SU-DHL-6 (cell line): Measurements from ENCODE around the gene YIF1A.

ENCODE experiments used
- H2AFZ ChIP-seq: fragments of 200-600 bp; sonication (generic); 2 replicates; pipeline ENCODE4 v1.6.1; 2014; ENCODE audit warnings: low read depth, mild to moderate bottlenecking, moderate library complexity, mixed read lengths, antibody characterized with exemption, low read length; ENCODE audit not compliant: severe bottlenecking
- H3F3A ChIP-seq: fragments of 200-600 bp; shearing (Covaris generic); 2 replicates; pipeline ENCODE4 v1.6.0; 2016; ENCODE audit warnings: antibody characterized with exemption, mild to moderate bottlenecking; ENCODE audit not compliant: insufficient read depth
- H3K27ac ChIP-seq: fragments of 200-600 bp; sonication (generic); 2 replicates; pipeline ENCODE4 v1.5.1; 2016; ENCODE audit warnings: low read depth, mild to moderate bottlenecking, low read length, moderate library complexity, mixed read lengths
- H3K27me3 ChIP-seq: fragments of 200-600 bp; sonication (generic), shearing (Covaris generic); 2 replicates; pipeline ENCODE4 v1.6.0; 2014; ENCODE audit warnings: mild to moderate bottlenecking, low read length
- H3K36me3 ChIP-seq: fragments of 200-600 bp; sonication (generic); 2 replicates; pipeline ENCODE4 v1.6.1; 2014; ENCODE audit warnings: mild to moderate bottlenecking, low read length, mixed read lengths
- H3K4me2 ChIP-seq: fragments of 300-600, 200-600 bp; shearing (Covaris generic), sonication (generic); 2 replicates; pipeline ENCODE4 v1.6.0; 2014; ENCODE audit warnings: low read length, low read depth, mild to moderate bottlenecking; ENCODE audit not compliant: poor library complexity, severe bottlenecking
- H3K4me3 ChIP-seq: fragments of 200-600 bp; sonication (generic); 2 replicates; pipeline ENCODE4 v1.5.1; 2014; ENCODE audit warnings: antibody characterized with exemption, low read length, mild to moderate bottlenecking, mixed read lengths; ENCODE audit not compliant: insufficient read depth, poor library complexity, severe bottlenecking
- H3K79me2 ChIP-seq: fragments of 200-600 bp; sonication (generic); 2 replicates; pipeline ENCODE4 v1.6.1; 2014; ENCODE audit warnings: mild to moderate bottlenecking, low read length, moderate library complexity; ENCODE audit not compliant: insufficient read depth
- H3K9ac ChIP-seq: fragments of 200-600 bp; sonication (generic); 2 replicates; pipeline ENCODE4 v1.7.0; 2014; ENCODE audit warnings: mild to moderate bottlenecking, low read length
- H3K9me2 ChIP-seq: fragments of 200-600 bp; sonication (generic); replicated peaks from 2 replicates; pipeline ENCODE4 v1.6.1; 2014; ENCODE audit warnings: low read length; ENCODE audit not compliant: insufficient read depth
- H3K9me3 ChIP-seq: fragments of 200-600 bp; sonication (generic); 2 replicates; pipeline ENCODE4 v1.6.1; 2014; ENCODE audit warnings: low read length, mixed read lengths; ENCODE audit not compliant: insufficient read depth
- H4K20me1 ChIP-seq: fragments of 200-600 bp; sonication (generic); 2 replicates; pipeline ENCODE4 v1.6.1; 2014; ENCODE audit warnings: low read depth, mild to moderate bottlenecking, antibody characterized with exemption, low read length, moderate library complexity, mixed read lengths
- EZH2phosphoT487 ChIP-seq: fragments of 200-600 bp; sonication (generic), shearing (Covaris generic); conservative IDR thresholded peaks from 2 replicates; pipeline ENCODE4 v1.6.1; 2018; ENCODE audit warnings: mild to moderate bottlenecking, antibody characterized with exemption, low read length, moderate library complexity, mixed read lengths
- TF ChIP-seq, protein P1 (sequence below): fragments of 200-600 bp; sonication (generic); IDR thresholded peaks from one replicate; pipeline ENCODE4 v1.5.1; 2017; ENCODE audit warnings: antibody characterized with exemption, mild to moderate bottlenecking, low read length, moderate library complexity; ENCODE audit not compliant: insufficient read depth, poor library complexity, severe bottlenecking

The YIF1A gene

DNA sequence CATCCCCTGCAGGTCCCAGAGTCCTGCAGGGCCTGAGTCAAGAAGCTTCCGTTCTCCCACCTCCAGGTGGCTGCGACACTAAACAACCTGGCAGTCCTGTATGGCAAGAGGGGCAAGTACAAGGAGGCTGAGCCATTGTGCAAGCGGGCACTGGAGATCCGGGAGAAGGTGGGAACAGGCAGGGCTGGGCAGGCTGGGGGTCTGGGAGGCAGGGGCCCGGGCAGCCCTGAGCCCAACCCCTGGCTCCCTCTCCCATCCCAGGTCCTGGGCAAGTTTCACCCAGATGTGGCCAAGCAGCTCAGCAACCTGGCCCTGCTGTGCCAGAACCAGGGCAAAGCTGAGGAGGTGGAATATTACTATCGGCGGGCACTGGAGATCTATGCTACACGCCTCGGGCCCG is 25.2 kb downstream of the YIF1A start:
- Histone ChIP-seq H3K9me3 (no peaks in the 10 kb centered on the region), H3K79me2 (peaks cover 2% of the 10 kb centered on the region), H4K20me1 (no peaks in the 10 kb centered on the region), H3K4me3 (no peak overlapping the region), H2AFZ (no peak overlapping the region), H3K27ac (no peak overlapping the region), H3K36me3 (no peaks in the 10 kb centered on the region), H3K9me2 (no peaks in the 10 kb centered on the region), H3F3A (peaks cover 6% of the 10 kb centered on the region), H3K27me3 (no peaks in the 10 kb centered on the region), H3K4me2 (no peak overlapping the region), H3K9ac (no peak overlapping the region)
- no peak for TF ChIP-seq EZH2phosphoT487
- TF ChIP-seq, protein P1, sequence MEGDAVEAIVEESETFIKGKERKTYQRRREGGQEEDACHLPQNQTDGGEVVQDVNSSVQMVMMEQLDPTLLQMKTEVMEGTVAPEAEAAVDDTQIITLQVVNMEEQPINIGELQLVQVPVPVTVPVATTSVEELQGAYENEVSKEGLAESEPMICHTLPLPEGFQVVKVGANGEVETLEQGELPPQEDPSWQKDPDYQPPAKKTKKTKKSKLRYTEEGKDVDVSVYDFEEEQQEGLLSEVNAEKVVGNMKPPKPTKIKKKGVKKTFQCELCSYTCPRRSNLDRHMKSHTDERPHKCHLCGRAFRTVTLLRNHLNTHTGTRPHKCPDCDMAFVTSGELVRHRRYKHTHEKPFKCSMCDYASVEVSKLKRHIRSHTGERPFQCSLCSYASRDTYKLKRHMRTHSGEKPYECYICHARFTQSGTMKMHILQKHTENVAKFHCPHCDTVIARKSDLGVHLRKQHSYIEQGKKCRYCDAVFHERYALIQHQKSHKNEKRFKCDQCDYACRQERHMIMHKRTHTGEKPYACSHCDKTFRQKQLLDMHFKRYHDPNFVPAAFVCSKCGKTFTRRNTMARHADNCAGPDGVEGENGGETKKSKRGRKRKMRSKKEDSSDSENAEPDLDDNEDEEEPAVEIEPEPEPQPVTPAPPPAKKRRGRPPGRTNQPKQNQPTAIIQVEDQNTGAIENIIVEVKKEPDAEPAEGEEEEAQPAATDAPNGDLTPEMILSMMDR = no peak

DNA sequence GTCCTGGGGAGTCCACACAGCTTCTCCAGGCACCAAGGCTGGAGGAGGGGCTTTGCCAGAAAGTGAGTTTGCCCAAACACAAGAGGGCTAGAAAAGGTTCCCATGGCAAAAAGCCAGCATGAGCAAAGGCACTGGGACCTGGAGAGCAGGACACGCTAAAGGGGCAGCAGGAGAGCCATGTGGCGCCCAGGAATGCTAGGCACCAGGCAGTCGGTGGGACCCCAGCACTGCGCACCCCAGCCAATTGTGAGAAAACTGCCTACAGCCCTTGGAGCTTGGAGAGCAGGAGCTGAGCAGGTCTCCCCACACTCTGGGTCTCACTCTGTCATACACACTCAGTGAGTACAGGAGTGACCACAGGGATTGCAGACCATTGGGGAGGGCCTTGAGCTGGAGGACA is 25.7 kb downstream of the YIF1A start:
- Histone ChIP-seq H3K27ac (no peak overlapping the region), H3K27me3 (no peaks in the 10 kb centered on the region), H3K9me2 (no peaks in the 10 kb centered on the region), H3F3A (peaks cover 6% of the 10 kb centered on the region), H3K9ac (no peak overlapping the region), H4K20me1 (no peaks in the 10 kb centered on the region), H3K9me3 (no peaks in the 10 kb centered on the region), H2AFZ (no peak overlapping the region), H3K79me2 (no peaks in the 10 kb centered on the region; the same call in 1 of the 2 replicates), H3K4me3 (no peak overlapping the region), H3K4me2 (no peak overlapping the region), H3K36me3 (no peaks in the 10 kb centered on the region)
- TF ChIP-seq, protein P1 = no peak

DNA sequence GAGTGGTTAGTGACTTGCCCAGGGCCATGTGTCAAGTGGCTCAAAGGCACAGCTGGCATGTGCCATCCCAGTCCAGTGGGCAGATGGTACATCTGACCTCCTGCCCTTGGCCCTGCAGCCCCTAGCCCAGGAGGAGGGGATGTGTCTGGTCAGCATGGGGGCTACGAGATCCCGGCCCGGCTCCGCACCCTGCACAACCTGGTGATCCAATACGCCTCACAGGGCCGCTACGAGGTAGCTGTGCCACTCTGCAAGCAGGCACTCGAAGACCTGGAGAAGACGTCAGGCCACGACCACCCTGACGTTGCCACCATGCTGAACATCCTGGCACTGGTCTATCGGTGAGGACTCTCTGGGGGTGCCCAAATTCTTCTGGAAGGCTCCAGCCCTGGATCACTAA is 26.2 kb downstream of the YIF1A start:
- Histone ChIP-seq H3K27me3 (no peaks in the 10 kb centered on the region), H3K4me3 (no peak overlapping the region), H3K36me3 (no peaks in the 10 kb centered on the region), H3K9me3 (no peaks in the 10 kb centered on the region), H2AFZ (no peak overlapping the region), H3K4me2 (no peak overlapping the region), H3K9me2 (no peaks in the 10 kb centered on the region), H3K79me2 (no peaks in the 10 kb centered on the region; the same call in 1 of the 2 replicates), H3K9ac (no peak overlapping the region), H4K20me1 (no peaks in the 10 kb centered on the region), H3F3A (peaks cover 1% of the 10 kb centered on the region; the same call in 1 of the 2 replicates), H3K27ac (no peak overlapping the region)
- TF ChIP-seq, protein P1 = no peak
- no peak for TF ChIP-seq EZH2phosphoT487
